ENCODE data around the gene DTD2. TPM values are rescaled to one million over a fixed set of nuclear protein-coding genes. Genes with fewer than 3 reads are reported as not detected.
"Not testable (repeated sequence)": the region's sequence is repeated elsewhere in the genome, so short reads cannot be mapped to it uniquely, and the experiment has no call there.

DTD2 gene
- total RNA-seq, 1 experiment from 2014 or later = 45.5 TPM

DNA sequence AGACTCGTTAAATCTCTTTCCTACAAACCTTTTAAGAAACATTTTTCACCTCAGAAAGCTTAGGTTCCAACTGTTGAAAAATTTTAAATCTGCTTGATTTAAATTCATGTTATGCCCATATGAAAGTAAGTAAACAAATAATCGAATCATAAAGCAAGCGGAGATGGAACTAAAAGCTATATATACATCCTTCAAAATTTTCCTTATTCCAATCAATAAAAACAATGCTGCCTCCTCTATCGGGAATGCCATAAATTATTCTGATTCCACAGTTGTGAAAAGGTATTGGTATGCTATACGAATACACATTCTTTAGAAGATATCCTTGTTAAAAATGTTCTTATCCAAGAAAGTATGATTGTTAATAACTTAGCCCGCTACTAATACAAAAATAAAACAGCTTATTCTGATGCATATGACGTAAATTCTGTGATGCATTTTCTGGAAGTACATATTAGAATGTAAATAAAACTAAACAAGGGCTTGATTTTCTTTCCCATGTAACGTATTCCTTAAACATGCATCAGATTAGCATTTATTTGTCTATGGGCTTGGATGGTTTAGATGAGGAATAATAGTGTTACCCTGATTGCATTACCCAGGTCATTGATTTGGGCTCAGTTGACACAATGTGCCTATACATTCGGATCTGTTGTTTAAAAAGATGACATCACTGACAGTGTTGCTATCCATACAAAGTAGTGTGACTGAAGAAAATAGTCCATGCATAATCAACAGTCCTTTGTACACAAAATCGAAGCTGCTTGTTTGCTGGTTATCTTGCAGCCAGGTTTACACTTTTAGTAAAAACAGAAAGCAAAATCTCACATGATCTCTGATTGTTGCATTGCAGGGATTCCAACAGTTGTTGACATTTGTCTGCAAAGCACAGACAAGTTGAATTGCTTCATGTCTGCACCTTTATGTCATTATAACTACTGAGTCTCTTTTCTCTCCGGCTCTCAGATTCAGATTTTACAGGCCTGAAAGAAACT lies 656 bp upstream of the DTD2 start:
- peak; percentile 9 for DNase-seq (ENCODE audit: low read depth, low spot score)
- in situ Hi-C loops (cut with HindIII; ENCODE audit: low pct_unique_long_range_greater_than_20kb, low sequenced_read_pairs) = no loop called here

DNA sequence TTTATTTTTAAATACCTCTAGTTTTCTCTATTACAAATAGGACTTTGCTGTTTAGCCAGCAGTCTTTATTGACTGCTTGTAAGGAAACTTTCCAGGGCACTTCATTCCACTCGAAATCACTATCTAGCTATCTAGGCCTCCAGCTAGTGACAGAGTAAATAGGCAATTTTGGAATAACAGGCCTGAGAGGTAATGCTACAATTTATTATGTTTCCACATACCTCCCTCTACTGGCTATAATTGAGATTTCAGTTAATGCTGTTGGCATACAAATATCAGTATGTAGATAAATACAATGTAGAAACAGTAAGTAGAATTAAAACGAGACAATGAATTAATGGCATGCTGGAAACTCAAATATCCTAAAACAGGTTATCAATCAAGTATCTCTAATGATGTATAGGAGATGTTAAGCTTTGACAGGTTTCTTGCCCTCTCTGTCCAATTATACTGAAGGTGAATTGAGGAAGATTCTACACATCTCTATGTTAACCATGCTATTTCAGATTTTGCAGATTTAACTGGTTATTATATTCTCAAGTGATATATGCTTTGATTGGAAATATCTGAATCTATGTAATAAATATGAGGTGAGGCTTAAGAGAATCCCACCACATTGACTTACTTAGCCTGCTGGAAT lies 7.2 kb downstream of the DTD2 start:
- in situ Hi-C loops (cut with HindIII; ENCODE audit: low pct_unique_long_range_greater_than_20kb, low sequenced_read_pairs) = no loop called here
- DNase-seq (ENCODE audit: low read depth, low spot score) = peak; percentile 69

DNA sequence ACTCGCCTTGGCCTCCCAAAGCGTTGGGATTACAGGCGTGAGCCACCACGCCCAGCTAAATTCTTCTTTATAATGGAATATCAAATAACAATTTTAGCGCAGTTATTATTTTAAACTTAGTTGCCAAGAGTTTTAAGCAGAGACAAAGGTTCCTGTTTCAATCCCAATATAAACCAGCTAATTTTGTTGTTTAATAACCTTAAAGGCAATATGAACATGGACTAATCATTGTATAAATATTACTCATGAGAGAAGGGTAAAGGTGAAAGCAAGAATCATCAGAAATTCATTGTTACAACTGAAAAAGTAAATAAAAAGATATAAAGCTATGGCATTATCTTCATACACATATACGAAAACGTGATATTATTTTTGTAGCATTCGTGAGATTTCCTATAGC lies 8.2 kb downstream of the DTD2 start:
- in situ Hi-C loops (cut with HindIII; ENCODE audit: low pct_unique_long_range_greater_than_20kb, low sequenced_read_pairs) = no loop called here
- DNase-seq (ENCODE audit: low read depth, low spot score) = no peak

DNA sequence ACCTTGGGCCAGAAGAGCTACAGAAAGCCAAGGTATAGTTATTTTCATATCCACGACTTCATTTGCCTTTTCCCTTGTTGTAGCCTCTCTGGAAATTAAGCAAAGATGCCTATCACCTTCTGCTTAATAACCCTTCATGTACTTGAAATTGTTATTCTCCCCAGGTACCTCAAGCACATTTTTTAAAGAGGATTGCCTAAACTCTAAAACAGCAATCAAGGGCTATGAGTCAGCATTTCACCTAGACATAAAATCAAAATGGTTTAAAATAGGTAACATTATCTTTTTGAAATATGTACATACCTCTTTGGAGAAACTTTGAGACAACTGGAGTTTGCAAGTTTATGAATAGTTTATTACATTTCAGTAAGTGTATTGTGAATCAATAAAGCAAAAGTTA lies 11.6 kb downstream of the DTD2 start:
- DNase-seq (ENCODE audit: low read depth, low spot score) = no peak
- in situ Hi-C loops (cut with HindIII; ENCODE audit: low pct_unique_long_range_greater_than_20kb, low sequenced_read_pairs) = no loop called here

DNA sequence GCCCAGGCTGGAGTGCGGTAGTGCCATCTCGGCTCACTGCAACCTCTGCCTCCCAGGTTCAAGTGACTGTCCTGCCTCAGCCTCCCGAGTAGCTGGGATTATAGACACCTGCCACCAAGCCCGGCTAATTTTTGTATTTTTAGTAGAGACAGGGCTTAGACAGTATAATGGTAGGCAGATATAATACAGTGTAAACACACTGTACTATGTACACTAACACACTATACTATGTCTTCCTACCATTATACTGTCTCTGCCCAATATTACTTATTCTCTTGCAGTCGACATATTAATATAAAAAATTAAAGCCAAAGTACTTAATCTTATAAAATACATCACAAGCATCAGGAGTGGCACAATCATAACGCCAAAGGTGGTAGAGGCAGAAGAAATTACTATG lies 15.0 kb downstream of the DTD2 start:
- no peak for DNase-seq (ENCODE audit: low read depth, low spot score)
- in situ Hi-C loops (cut with HindIII; ENCODE audit: low pct_unique_long_range_greater_than_20kb, low sequenced_read_pairs) = no loop called here

DNA sequence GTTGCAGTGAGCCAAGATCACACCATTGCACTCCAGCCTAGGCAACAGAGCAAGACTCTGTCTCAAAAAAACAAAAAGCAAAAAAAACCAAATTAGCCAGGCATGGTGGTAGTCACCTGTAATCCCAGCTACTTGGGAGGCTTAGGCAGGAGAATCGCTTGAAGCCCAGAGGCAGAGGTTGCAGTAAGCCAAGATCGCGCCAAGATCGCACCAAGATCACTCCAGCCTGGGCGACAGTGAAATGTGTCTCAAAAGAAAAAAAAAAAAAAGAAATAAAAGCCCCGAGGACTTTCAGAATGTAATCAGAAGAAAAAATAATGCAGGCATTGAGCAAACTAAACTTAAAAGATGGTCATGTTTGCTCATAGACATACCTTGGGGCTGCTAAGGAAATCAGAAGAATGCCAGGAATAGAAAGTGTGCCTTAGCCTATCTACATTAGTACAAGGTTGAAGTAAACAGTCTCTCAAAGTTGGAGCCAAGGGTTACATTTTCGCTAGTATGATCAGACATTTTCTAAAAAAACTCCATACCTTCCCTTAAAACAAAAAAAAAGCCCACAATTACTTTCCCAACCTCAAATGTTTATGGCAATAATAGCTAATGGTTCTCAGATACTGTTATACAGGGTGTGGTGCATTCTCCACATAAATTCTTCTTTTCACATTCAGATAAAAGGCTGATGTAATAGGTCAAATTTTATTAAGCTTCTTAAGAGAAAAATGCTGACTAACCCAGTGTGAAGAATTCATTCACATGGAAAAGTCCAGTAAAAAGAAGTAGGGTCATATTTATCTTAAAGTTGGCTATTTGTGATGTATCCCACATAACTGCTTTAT lies 15.8 kb downstream of the DTD2 start:
- DNase-seq (ENCODE audit: low read depth, low spot score) = peak; percentile 22
- in situ Hi-C loops (cut with HindIII; ENCODE audit: low pct_unique_long_range_greater_than_20kb, low sequenced_read_pairs) = no loop called here

GRCh38 chr14:31440280-31440679 lies 17.0 kb downstream of the DTD2 start:
- in situ Hi-C loops (cut with HindIII; ENCODE audit: low pct_unique_long_range_greater_than_20kb, low sequenced_read_pairs) = no loop called here
- DNase-seq (ENCODE audit: low read depth, low spot score) = no peak

- in situ Hi-C loops (cut with HindIII; ENCODE audit: low pct_unique_long_range_greater_than_20kb, low sequenced_read_pairs) = no loop called here
- DNase-seq (ENCODE audit: low read depth, low spot score) = no peak
Measured at GRCh38 chr14:31439561-31439960, 17.7 kb downstream of the DTD2 start.

DNA sequence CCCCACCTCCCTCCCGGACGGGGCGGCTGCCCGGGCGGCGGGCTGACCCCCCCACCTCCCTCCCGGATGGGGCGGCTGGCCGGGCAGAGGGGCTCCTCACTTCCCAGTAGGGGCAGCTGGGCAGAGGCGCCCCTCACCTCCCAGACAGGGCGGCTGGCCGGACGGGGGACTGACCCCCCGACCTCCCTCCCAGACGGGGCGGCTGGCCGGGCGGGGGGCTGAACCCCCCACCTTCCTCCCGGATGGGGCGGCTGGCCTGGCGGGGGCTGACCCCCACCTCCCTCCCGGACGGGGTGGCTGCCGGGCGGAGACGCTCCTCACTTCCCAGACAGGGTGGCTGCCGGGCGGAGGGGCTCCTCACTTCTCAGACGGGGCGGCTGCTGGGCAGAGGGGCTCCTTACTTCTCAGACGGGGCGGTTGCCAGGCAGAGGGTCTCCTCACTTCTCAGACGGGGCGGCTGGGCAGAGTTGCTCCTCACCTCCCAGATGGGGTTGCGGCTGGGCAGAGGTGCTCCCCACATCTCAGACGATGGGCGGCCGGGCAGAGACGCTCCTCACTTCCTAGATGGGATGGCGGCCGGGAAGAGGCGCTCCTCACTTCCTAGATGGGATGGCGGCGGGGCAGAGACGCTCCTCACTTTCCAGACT lies 20.1 kb downstream of the DTD2 start:
- in situ Hi-C loops (cut with HindIII; ENCODE audit: low pct_unique_long_range_greater_than_20kb, low sequenced_read_pairs); DNase-seq (ENCODE audit: low read depth, low spot score): not testable (repeated sequence)

DNA sequence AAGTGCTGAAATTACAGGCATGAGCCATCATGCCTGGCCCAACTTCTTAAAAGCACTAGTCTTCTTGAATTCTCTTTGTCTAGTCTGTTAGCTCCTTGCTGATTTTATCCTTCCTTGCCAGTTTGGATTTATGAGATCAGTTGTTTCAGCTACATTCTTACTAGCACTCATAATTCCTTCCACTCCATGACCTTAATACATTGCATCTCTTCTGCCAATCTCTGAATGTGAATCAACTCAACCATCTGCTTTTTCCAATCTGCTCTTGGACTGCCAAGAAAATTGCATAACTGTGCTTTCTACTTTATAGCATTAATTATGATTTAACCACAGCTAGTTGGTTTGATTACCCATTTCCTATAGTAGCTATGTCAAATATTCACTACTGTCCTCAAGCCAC lies 22.0 kb downstream of the DTD2 start:
- in situ Hi-C loops (cut with HindIII; ENCODE audit: low pct_unique_long_range_greater_than_20kb, low sequenced_read_pairs) = no loop called here
- DNase-seq (ENCODE audit: low read depth, low spot score) = no peak

DNA sequence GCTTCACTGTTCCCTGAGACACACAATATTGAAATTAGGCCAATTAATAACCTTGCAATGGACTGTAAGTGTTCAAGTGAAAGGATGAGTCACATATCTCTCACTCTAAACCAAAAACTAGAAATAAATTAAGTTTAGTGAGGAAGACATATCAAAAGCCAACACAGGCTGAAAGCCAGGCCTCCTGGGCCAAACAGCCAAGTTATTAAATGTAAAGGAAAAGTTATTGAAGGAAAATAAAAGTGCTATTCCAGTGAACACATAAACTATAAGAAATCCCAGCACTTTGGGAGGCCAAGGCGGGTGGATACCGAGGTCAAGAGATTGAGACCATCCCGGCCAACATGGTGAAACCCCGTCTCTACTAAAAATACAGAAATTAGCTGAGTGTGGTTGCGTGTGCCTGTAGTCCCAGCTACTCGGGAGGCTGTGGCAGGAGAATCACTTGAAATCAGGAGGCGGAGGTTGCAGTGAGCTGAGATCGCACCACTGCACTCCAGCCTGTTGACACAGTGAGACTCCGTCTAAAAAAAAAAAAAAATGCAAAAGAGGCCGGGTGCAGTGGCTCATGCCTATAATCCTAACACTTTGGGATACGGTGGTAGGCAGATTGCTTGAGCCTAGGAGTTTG lies 26.6 kb downstream of the DTD2 start:
- in situ Hi-C loops (cut with HindIII; ENCODE audit: low pct_unique_long_range_greater_than_20kb, low sequenced_read_pairs) = no loop called here
- DNase-seq (ENCODE audit: low read depth, low spot score) = no peak

DNA sequence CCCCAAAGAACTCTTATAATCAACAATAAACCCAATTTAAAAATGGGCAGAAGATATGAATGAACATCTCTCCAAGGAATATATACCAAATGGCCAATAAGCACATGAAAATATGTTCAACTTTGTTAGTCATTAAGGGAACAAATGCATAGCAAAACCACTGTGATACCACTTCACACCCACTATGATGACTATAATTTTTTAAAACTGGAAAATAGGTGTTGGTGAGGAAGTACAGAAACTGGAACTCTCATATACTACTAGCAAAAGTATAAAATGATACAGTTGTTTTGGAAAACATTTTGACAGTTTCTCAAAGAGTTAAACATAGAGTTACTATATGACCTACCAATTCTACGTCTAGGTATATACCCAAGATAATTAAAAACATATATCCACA lies 27.5 kb downstream of the DTD2 start:
- in situ Hi-C loops (cut with HindIII; ENCODE audit: low pct_unique_long_range_greater_than_20kb, low sequenced_read_pairs) = no loop called here
- DNase-seq (ENCODE audit: low read depth, low spot score) = no peak

- DNase-seq (ENCODE audit: low read depth, low spot score) = no peak
- in situ Hi-C loops (cut with HindIII; ENCODE audit: low pct_unique_long_range_greater_than_20kb, low sequenced_read_pairs) = no loop called here
Measured at GRCh38 chr14:31428011-31428410, 29.3 kb downstream of the DTD2 start.

- in situ Hi-C loops (cut with HindIII; ENCODE audit: low pct_unique_long_range_greater_than_20kb, low sequenced_read_pairs) = no loop called here
Measured at GRCh38 chr14:31426663-31427062, 30.6 kb downstream of the DTD2 start.

DNA sequence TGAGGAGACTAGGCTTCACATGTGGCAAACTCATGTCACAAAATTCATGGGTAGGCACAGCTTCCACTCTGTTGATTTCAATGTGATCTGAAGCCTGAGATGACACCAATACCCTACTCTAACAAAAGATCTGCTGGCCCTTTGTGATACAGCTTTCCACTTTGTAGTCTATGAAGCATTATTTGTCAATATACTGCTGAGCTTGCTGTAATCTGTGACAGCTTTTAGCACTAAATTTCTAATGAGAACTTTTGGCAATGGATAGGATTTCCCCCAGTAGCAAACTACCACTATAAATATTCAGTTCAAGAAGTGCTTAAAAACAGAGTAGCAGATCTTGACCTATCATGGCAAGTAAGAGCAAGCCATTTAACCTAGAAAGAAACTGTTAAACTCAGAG lies 31.4 kb downstream of the DTD2 start:
- in situ Hi-C loops (cut with HindIII; ENCODE audit: low pct_unique_long_range_greater_than_20kb, low sequenced_read_pairs) = no loop called here
- DNase-seq (ENCODE audit: low read depth, low spot score) = no peak

More at GRCh38 chr14:31426663-31427062, 30.6 kb downstream of the DTD2 start:
- DNase-seq (ENCODE audit: low read depth, low spot score) = no peak

DNA sequence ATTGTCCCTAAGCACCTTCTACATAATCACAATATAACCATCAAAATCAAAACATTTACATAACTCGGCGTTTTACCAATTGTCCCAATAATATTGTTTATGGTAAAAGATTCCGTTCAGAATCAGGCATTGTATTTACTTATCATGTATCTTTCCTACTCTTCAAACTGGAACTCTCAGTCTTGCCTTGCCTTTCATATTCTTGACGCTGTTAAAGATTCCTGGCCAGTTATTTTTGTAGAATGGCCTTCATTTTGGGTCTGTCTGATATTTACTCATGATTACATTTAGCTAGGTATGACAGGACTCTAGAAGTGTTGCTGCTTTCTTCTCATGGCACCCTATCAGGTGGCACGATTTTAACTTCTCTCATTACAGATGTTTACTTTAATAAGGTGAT lies 36.1 kb downstream of the DTD2 start:
- in situ Hi-C loops (cut with HindIII; ENCODE audit: low pct_unique_long_range_greater_than_20kb, low sequenced_read_pairs) = no loop called here
- DNase-seq (ENCODE audit: low read depth, low spot score) = peak; percentile 4
